ENCODE measurements around the gene RPAIN. TPM values are rescaled to one million over a fixed set of nuclear protein-coding genes. Genes with fewer than 3 reads are reported as not detected.
A peak's percentile ranks its signal among the peaks of the same experiment; 100 is the strongest.
"Not testable (repeated sequence)": the region's sequence is repeated elsewhere in the genome, so short reads cannot be mapped to it uniquely, and the experiment has no call there.

Gene RPAIN
- total and polyA plus RNA-seq, 2 donors (not counting 1 experiment from before 2014, with no cell fraction given): 73.9 to 125 TPM

DNA sequence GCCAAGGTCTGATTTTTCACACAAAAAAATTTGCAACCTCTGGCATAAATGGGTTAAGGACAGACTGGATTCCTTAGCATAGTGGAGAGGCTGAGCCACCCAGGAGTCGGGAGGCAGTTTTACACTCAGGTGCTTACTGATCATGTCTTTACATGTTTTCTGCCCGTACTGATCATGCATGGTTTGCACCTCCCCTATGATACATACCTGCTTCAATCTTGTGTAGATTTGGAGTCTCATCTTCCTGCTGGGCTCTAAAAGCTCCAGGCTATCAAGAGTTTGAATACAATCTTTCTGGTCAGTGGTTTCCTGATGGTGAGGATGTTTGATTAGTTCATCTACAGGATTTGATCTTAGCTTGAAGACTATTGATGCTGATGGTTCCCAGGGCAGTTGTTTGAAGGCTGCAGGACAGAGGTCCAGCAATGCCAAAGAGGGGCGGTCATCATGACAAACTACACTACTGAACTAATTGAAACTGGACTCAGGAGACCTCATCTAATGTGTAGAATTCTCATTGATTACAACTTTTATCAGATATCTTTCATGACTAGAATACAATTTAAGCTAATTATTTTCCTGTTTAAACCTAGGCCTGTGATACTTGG, 12.1 kb downstream of the RPAIN start:
- no peaks in the 10 kb centered on the region for H3K9me3 Mint-ChIP-seq (ENCODE audit: insufficient read depth)
- Histone ChIP-seq H3K4me3 (ENCODE audit: control extremely low read depth in 1 of 5, extremely low read depth in 1 of 5, insufficient read depth in 1 of 5, low read depth in 2 of 5, low read length in 4 of 5) (no peak overlapping the region), H3K36me3 (replicated peaks in 1 of 2; ENCODE audit: control extremely low read depth in 1 of 2, control insufficient read depth in 1 of 2, extremely low read depth in 1 of 2, insufficient read depth in 2 of 2, low read length in 1 of 2) (peaks cover 0 to 84% of the 10 kb centered on the region in 2 experiments), H4K20me1 (ENCODE audit: control insufficient read depth, insufficient read depth, low read length, poor library complexity, severe bottlenecking) (peaks cover 35% of the 10 kb centered on the region), H2AFZ (ENCODE audit: insufficient read depth, low read depth, low read length, poor library complexity, severe bottlenecking) (no peak overlapping the region), H3K79me2 (ENCODE audit: control insufficient read depth, insufficient read depth, low read length) (peaks cover 54% of the 10 kb centered on the region), H3K4me2 (replicated peaks; ENCODE audit: low read depth, low read length, poor library complexity, severe bottlenecking) (no peak overlapping the region), H3K9me3 (ENCODE audit: control extremely low read depth in 1 of 3, control insufficient read depth in 2 of 3, insufficient read depth in 1 of 3, low read length in 2 of 3) (no peaks in the 10 kb centered on the region), H3K4me1 (ENCODE audit: control insufficient read depth in 2 of 2, insufficient read depth in 2 of 2, low read length in 2 of 2) (peaks cover 0 to 3% of the 10 kb centered on the region in 2 donors), H3K27ac (ENCODE audit: low read length in 2 of 2) (no peak overlapping the region), H3K27me3 (replicated peaks in 1 of 4; ENCODE audit: control extremely low read depth in 1 of 4, control insufficient read depth in 3 of 4, insufficient read depth in 4 of 4, low read length in 3 of 4) (no peaks in the 10 kb centered on the region), H3K9ac (ENCODE audit: low read length) (no peak overlapping the region)
- POLR2A ChIA-PET: no interaction called here
- no peak overlapping the region for H3K4me3 Mint-ChIP-seq
- no peak for ATAC-seq (ENCODE audit: low read depth)
- intact Hi-C loops (cut with micrococcal nuclease): no loop called here
- peak overlapping the region; percentile 17 for H3K27ac Mint-ChIP-seq
- H3K27me3 Mint-ChIP-seq: no peaks in the 10 kb centered on the region
- DNase-seq: no peak
- TF ChIP-seq, protein P1, sequence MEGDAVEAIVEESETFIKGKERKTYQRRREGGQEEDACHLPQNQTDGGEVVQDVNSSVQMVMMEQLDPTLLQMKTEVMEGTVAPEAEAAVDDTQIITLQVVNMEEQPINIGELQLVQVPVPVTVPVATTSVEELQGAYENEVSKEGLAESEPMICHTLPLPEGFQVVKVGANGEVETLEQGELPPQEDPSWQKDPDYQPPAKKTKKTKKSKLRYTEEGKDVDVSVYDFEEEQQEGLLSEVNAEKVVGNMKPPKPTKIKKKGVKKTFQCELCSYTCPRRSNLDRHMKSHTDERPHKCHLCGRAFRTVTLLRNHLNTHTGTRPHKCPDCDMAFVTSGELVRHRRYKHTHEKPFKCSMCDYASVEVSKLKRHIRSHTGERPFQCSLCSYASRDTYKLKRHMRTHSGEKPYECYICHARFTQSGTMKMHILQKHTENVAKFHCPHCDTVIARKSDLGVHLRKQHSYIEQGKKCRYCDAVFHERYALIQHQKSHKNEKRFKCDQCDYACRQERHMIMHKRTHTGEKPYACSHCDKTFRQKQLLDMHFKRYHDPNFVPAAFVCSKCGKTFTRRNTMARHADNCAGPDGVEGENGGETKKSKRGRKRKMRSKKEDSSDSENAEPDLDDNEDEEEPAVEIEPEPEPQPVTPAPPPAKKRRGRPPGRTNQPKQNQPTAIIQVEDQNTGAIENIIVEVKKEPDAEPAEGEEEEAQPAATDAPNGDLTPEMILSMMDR (IDR thresholded peaks at IDR 0.05): no peak
- no peak for TF ChIP-seq EZH2 (IDR thresholded peaks at IDR 0.05; ENCODE audit: borderline replicate concordance, insufficient read depth, low read depth, low read length, poor library complexity, severe bottlenecking)
- WGBS (ENCODE audit: insufficient coverage): 83% methylated on average over 1 of the region's 3 CpGs
- CTCF ChIA-PET: interaction anchor here (1.8 kb wide), 1 partner anchor 9 kb away, joined by 7 read pairs; no protein-coding TSS in a partner anchor
- peaks cover 13% of the 10 kb centered on the region for H3K4me1 Mint-ChIP-seq

DNA sequence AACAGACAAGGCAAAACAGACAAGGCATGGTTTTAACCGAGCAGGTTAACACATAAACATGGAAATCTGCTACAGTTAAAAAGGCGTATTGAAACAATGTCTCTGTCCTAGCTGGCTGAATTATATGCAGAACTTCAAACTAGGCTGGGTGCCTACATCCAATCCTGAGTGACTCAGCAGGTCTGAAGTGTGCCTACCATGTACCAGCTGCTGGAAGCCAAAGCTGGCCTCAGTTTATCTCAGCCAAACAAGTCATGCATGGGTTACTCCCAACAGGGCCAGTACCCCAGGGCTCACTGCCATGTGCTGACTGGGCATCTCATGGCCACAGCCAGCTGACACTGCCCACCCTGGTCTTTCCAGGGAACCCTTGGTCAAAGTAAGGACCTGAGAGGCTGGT, 15.0 kb downstream of the RPAIN start:
- H3K4me3 ChIP-seq (ENCODE audit: control extremely low read depth in 1 of 5, extremely low read depth in 1 of 5, insufficient read depth in 1 of 5, low read depth in 2 of 5, low read length in 4 of 5): no peak overlapping the region
- no peak overlapping the region for H2AFZ ChIP-seq (ENCODE audit: insufficient read depth, low read depth, low read length, poor library complexity, severe bottlenecking)
- DNase-seq (no peak), ATAC-seq (ENCODE audit: low read depth) (no peak)
- H3K4me2 ChIP-seq (replicated peaks; ENCODE audit: low read depth, low read length, poor library complexity, severe bottlenecking): no peak overlapping the region
- H3K36me3 ChIP-seq (replicated peaks in 1 of 2; ENCODE audit: control extremely low read depth in 1 of 2, control insufficient read depth in 1 of 2, extremely low read depth in 1 of 2, insufficient read depth in 2 of 2, low read length in 1 of 2): peaks cover 1 to 63% of the 10 kb centered on the region in 2 experiments
- Mint-ChIP-seq H3K4me1 (peaks cover 28% of the 10 kb centered on the region), H3K4me3 (no peak overlapping the region), H3K27me3 (no peaks in the 10 kb centered on the region), H3K27ac (no peak overlapping the region), H3K9me3 (ENCODE audit: insufficient read depth) (no peaks in the 10 kb centered on the region)
- ChIA-PET CTCF (interaction anchor here (0.7 kb wide), 1 partner anchor 11 kb away, joined by 3 read pairs; no protein-coding TSS in a partner anchor), POLR2A (interaction anchor here (1.0 kb wide), 1 partner anchor 15 kb away, joined by 8 read pairs; the partner anchor contains the start of genes NUP88 and RPAIN)
- no peaks in the 10 kb centered on the region for H3K9me3 ChIP-seq (ENCODE audit: control extremely low read depth in 1 of 3, control insufficient read depth in 2 of 3, insufficient read depth in 1 of 3, low read length in 2 of 3)
- peak overlapping the region in 1 of 2 donors; percentile 9 for H3K27ac ChIP-seq (ENCODE audit: low read length in 2 of 2)
- no peak for TF ChIP-seq EZH2 (IDR thresholded peaks at IDR 0.05; ENCODE audit: borderline replicate concordance, insufficient read depth, low read depth, low read length, poor library complexity, severe bottlenecking)
- TF ChIP-seq, protein P1 (IDR thresholded peaks at IDR 0.05): no peak
- H4K20me1 ChIP-seq (ENCODE audit: control insufficient read depth, insufficient read depth, low read length, poor library complexity, severe bottlenecking): peaks cover 16% of the 10 kb centered on the region
- intact Hi-C loops (cut with micrococcal nuclease): no loop called here
- H3K27me3 ChIP-seq (replicated peaks in 1 of 4; ENCODE audit: control extremely low read depth in 1 of 4, control insufficient read depth in 3 of 4, insufficient read depth in 4 of 4, low read length in 3 of 4): no peaks in the 10 kb centered on the region
- WGBS (ENCODE audit: insufficient coverage): 100% methylated on average over 2 of the region's 2 CpGs
- no peak overlapping the region for H3K9ac ChIP-seq (ENCODE audit: low read length)
- peaks cover 53% of the 10 kb centered on the region for H3K79me2 ChIP-seq (ENCODE audit: control insufficient read depth, insufficient read depth, low read length)
- H3K4me1 ChIP-seq (ENCODE audit: control insufficient read depth in 2 of 2, insufficient read depth in 2 of 2, low read length in 2 of 2): peaks cover 14 to 26% of the 10 kb centered on the region in 2 donors

DNA sequence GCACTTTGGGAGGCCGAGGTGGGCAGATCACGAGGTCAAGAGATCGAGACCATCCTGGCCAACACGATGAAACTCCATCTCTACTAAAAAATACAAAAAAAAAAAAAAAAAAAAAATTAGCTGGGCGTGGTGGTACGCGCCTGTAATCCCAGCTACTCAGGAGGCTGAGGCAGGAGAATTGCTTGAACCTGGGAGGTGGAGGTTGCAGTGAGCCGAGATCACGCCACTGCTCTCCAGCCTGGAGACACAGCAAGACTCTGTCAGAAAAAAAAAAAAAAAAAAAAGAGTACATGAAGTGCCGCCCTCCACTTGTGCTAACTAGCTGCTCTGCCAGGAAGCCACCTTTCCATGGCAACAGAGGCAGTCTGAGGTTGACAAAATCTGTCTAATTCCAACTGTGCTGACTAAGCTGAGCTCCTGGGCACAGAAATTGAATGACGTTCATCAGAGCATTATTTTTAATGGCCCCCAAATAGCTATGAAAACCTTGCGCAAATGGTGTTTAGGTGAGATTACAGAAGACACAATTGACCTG, 15.9 kb downstream of the RPAIN start:
- H3K27me3 ChIP-seq (replicated peaks in 1 of 4; ENCODE audit: control extremely low read depth in 1 of 4, control insufficient read depth in 3 of 4, insufficient read depth in 4 of 4, low read length in 3 of 4); H3K4me3 Mint-ChIP-seq; intact Hi-C loops (cut with micrococcal nuclease); ATAC-seq (ENCODE audit: low read depth); H3K9me3 ChIP-seq (ENCODE audit: control extremely low read depth in 1 of 3, control insufficient read depth in 2 of 3, insufficient read depth in 1 of 3, low read length in 2 of 3); H3K9ac ChIP-seq (ENCODE audit: low read length); H3K4me2 ChIP-seq (replicated peaks; ENCODE audit: low read depth, low read length, poor library complexity, severe bottlenecking); H3K27me3 Mint-ChIP-seq; H3K4me3 ChIP-seq (ENCODE audit: control extremely low read depth in 1 of 5, extremely low read depth in 1 of 5, insufficient read depth in 1 of 5, low read depth in 2 of 5, low read length in 4 of 5); DNase-seq; H2AFZ ChIP-seq (ENCODE audit: insufficient read depth, low read depth, low read length, poor library complexity, severe bottlenecking); H3K9me3 Mint-ChIP-seq (ENCODE audit: insufficient read depth): not testable (repeated sequence)
- Histone ChIP-seq H3K27ac (ENCODE audit: low read length in 2 of 2) (peak overlapping the region in 1 of 2 donors; percentile 35), H3K4me1 (ENCODE audit: control insufficient read depth in 2 of 2, insufficient read depth in 2 of 2, low read length in 2 of 2) (peaks cover 14 to 26% of the 10 kb centered on the region in 2 donors), H3K36me3 (replicated peaks in 1 of 2; ENCODE audit: control extremely low read depth in 1 of 2, control insufficient read depth in 1 of 2, extremely low read depth in 1 of 2, insufficient read depth in 2 of 2, low read length in 1 of 2) (peaks cover 1 to 55% of the 10 kb centered on the region in 2 experiments), H3K79me2 (ENCODE audit: control insufficient read depth, insufficient read depth, low read length) (peaks cover 49% of the 10 kb centered on the region), H4K20me1 (ENCODE audit: control insufficient read depth, insufficient read depth, low read length, poor library complexity, severe bottlenecking) (peaks cover 16% of the 10 kb centered on the region)
- Mint-ChIP-seq H3K27ac (peak overlapping the region; percentile 28), H3K4me1 (peaks cover 31% of the 10 kb centered on the region)
- POLR2A ChIA-PET: interaction anchor here (0.7 kb wide), 2 partner anchors 16 to 62 kb away, joined by 3 to 8 read pairs; partner anchors contain the start of genes NUP88 and RPAIN
- CTCF ChIA-PET: interaction anchor here (0.7 kb wide), 1 partner anchor 104 kb away, joined by 4 read pairs; no protein-coding TSS in a partner anchor
- WGBS (ENCODE audit: insufficient coverage): no CpG with 5 or more reads among the region's 12 CpGs

Data from B cell (primary cell).